MCF 10A (cell line): ENCODE results near the gene COL25A1. TPM values are rescaled to one million over a fixed set of nuclear protein-coding genes. Genes with fewer than 3 reads are reported as not detected.

Experiments used
- BruUV-seq: library from RNA; stranded (reverse); fragments of 400-500 nt; replicated peaks from 2 replicates; lab custom pipeline; 2021; lab: Mats Ljungman, UMichigan
- CTCF ChIA-PET: fragments of 300-600 bp; sonication (Branson Sonifier 250); formaldehyde crosslinking; extraction: SDS; loops from one replicate; lab custom pipeline; 2021; ENCODE audit warnings: antibody characterized with exemption, inconsistent platforms; lab: Yijun Ruan, JAX
- POLR2A ChIA-PET: fragments of 300-600, 350-650 bp; sonication (Branson Sonifier 250); formaldehyde crosslinking; extraction: SDS; loops from one replicate; lab custom pipeline; 2020; ENCODE audit warnings: antibody characterized with exemption, inconsistent platforms; lab: Yijun Ruan, JAX
- DNase-seq: peaks from one replicate; pipeline ENCODE4 v3.0.0-alpha.2; 2018; ENCODE audit not compliant: unreplicated experiment
- H3K27ac Mint-ChIP-seq: one replicate; pipeline ENCODE4 v1.8.0; 2022; ENCODE audit warnings: mild to moderate bottlenecking, low read depth, mixed read lengths; ENCODE audit not compliant: unreplicated experiment
- H3K27me3 Mint-ChIP-seq: one replicate; pipeline ENCODE4 v1.8.0; 2022; ENCODE audit warnings: mixed read lengths; ENCODE audit not compliant: insufficient read depth, unreplicated experiment
- H3K36me3 Mint-ChIP-seq: one replicate; pipeline ENCODE4 v1.8.0; 2022; ENCODE audit warnings: mild to moderate bottlenecking, moderate library complexity, mixed read lengths; ENCODE audit not compliant: insufficient read depth, unreplicated experiment
- H3K4me1 Mint-ChIP-seq: one replicate; pipeline ENCODE4 v1.8.0; 2022; ENCODE audit warnings: mixed read lengths; ENCODE audit not compliant: insufficient read depth, unreplicated experiment
- H3K4me3 Mint-ChIP-seq: one replicate; pipeline ENCODE4 v1.8.0; 2022; ENCODE audit warnings: mild to moderate bottlenecking, moderate library complexity, mixed read lengths; ENCODE audit not compliant: unreplicated experiment
- H3K9me3 Mint-ChIP-seq: one replicate; pipeline ENCODE4 v1.8.0; 2022; ENCODE audit warnings: mixed read lengths; ENCODE audit not compliant: unreplicated experiment
- intact Hi-C: fragments of 100-400 bp; cut with micrococcal nuclease; formaldehyde crosslinking; loops from 2 replicates; pipeline ENCODE4 v1.14.1; 2022
- total RNA-seq: library from RNA; stranded (reverse); gene quantifications from 2 replicates; pipeline ENCODE4 v1.2.3, GENCODE V29; 2022
- TF ChIP-seq, protein P1 (sequence below): fragments of 200-600 bp; IDR thresholded peaks from one replicate; pipeline ENCODE4 v1.8.0; 2022; ENCODE audit warnings: antibody characterized with exemption, mild to moderate bottlenecking; ENCODE audit not compliant: unreplicated experiment

Gene COL25A1
- total RNA-seq, 1 experiment from 2014 or later: not detected

DNA sequence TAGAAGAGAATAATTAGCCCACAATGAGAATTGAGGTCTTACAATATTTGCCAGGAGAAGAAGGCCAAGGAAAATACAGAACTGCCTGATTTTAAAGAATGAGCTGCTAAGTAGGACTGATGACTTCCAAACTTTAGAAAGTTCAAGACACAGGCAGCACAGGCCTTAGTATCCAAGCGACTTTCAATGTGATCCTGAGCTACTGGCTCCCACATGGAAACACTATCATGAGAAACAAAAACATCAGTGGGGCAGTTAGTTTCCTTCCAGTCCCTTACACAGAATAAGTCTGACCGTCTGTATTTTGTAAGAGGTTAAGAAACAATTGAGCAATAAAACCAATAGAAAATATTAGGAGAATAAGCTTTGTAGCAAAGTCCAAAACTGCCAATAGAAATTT, 251.4 kb downstream of the COL25A1 start:
- no peaks in the 10 kb centered on the region for H3K27me3 Mint-ChIP-seq
- peaks cover 7% of the 10 kb centered on the region for H3K4me1 Mint-ChIP-seq
- ChIA-PET POLR2A (no interaction called here), CTCF (no interaction called here)
- intact Hi-C loops: no loop called here
- H3K9me3 Mint-ChIP-seq: no peaks in the 10 kb centered on the region
- no peaks in the 10 kb centered on the region for H3K36me3 Mint-ChIP-seq
- H3K27ac Mint-ChIP-seq: no peak overlapping the region
- TF ChIP-seq, protein P1, sequence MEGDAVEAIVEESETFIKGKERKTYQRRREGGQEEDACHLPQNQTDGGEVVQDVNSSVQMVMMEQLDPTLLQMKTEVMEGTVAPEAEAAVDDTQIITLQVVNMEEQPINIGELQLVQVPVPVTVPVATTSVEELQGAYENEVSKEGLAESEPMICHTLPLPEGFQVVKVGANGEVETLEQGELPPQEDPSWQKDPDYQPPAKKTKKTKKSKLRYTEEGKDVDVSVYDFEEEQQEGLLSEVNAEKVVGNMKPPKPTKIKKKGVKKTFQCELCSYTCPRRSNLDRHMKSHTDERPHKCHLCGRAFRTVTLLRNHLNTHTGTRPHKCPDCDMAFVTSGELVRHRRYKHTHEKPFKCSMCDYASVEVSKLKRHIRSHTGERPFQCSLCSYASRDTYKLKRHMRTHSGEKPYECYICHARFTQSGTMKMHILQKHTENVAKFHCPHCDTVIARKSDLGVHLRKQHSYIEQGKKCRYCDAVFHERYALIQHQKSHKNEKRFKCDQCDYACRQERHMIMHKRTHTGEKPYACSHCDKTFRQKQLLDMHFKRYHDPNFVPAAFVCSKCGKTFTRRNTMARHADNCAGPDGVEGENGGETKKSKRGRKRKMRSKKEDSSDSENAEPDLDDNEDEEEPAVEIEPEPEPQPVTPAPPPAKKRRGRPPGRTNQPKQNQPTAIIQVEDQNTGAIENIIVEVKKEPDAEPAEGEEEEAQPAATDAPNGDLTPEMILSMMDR: no peak
- H3K4me3 Mint-ChIP-seq: no peak overlapping the region
- no peak for DNase-seq
- no TSS peak for BruUV-seq

GRCh38 chr4:109049926-109050325, 252.5 kb downstream of the COL25A1 start:
- CTCF ChIA-PET: no interaction called here
- H3K27ac Mint-ChIP-seq: no peak overlapping the region

GRCh38 chr4:109046471-109047201, 255.8 kb downstream of the COL25A1 start:
- no TSS peak for BruUV-seq
- peak; percentile 22 for DNase-seq
- H3K9me3 Mint-ChIP-seq: peaks cover 7% of the 10 kb centered on the region

More at GRCh38 chr4:109049926-109050325, 252.5 kb downstream of the COL25A1 start:
- Mint-ChIP-seq H3K27me3 (no peaks in the 10 kb centered on the region), H3K4me3 (no peak overlapping the region), H3K9me3 (no peaks in the 10 kb centered on the region), H3K4me1 (peaks cover 7% of the 10 kb centered on the region), H3K36me3 (no peaks in the 10 kb centered on the region)
- TF ChIP-seq, protein P1: no peak
- intact Hi-C loops: no loop called here
- DNase-seq: no peak
- no TSS peak for BruUV-seq
- POLR2A ChIA-PET: no interaction called here

DNA sequence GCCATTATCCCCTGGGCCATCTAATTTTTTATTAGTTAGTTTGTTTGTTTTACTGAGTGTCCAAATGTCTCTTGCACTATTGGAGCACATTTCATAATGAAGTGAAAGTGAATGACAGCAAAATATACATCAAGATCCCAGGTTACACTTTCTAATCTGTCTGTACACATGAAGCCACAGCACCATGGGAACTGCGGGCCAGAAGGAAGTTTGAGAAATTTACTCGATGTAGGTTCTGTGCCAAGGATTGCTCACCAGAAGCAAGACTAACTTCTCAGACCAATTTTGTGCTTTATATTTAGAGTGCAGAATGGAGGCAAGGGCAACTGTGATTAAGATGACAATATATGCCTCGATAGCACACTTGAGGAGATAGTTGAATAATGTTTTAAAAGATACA, 258.0 kb downstream of the COL25A1 start:
- BruUV-seq: no TSS peak
- peaks cover 7% of the 10 kb centered on the region for H3K9me3 Mint-ChIP-seq
- no peak overlapping the region for H3K4me3 Mint-ChIP-seq
- ChIA-PET CTCF (no interaction called here), POLR2A (no interaction called here)
- intact Hi-C loops: no loop called here
- H3K27me3 Mint-ChIP-seq: no peaks in the 10 kb centered on the region
- no peak for DNase-seq
- TF ChIP-seq, protein P1: no peak
- H3K36me3 Mint-ChIP-seq: no peaks in the 10 kb centered on the region
- no peak overlapping the region for H3K27ac Mint-ChIP-seq
- H3K4me1 Mint-ChIP-seq: peaks cover 14% of the 10 kb centered on the region

More at GRCh38 chr4:109046471-109047201, 255.8 kb downstream of the COL25A1 start:
- POLR2A ChIA-PET: interaction anchor here (0.7 to 1.0 kb wide), 2 partner anchors 11 to 37 kb away, joined by 3 read pairs; no protein-coding TSS in a partner anchor
- Mint-ChIP-seq H3K27ac (no peak overlapping the region), H3K27me3 (no peaks in the 10 kb centered on the region), H3K36me3 (no peaks in the 10 kb centered on the region), H3K4me3 (peak overlapping the region; percentile 33), H3K4me1 (peaks cover 8% of the 10 kb centered on the region)
- TF ChIP-seq, protein P1: no peak
- intact Hi-C loops: no loop called here
- CTCF ChIA-PET: interaction anchor here (0.7 kb wide), 1 partner anchor 205 kb away, joined by 3 read pairs; no protein-coding TSS in a partner anchor
